Measurements from ENCODE around the gene TCL1B. TPM values are rescaled to one million over a fixed set of nuclear protein-coding genes. Genes with fewer than 3 reads are reported as not detected.
"Not testable (repeated sequence)": the region's sequence is repeated elsewhere in the genome, so short reads cannot be mapped to it uniquely, and the experiment has no call there.

TCL1B gene
- total RNA-seq, 1 donor from 2014 or later = not detected

GRCh38 chr14:95727056-95727700, 41.0 kb downstream of the TCL1B start:
- no peak for DNase-seq
- peaks cover 68% of the 10 kb centered on the region for H3K27me3 ChIP-seq (ENCODE audit: low read depth)
- no peak overlapping the region for H3K27ac ChIP-seq (replicated peaks)
- no peaks in the 10 kb centered on the region for H3K36me3 ChIP-seq
- H3K4me3 ChIP-seq = no peak overlapping the region
- no peaks in the 10 kb centered on the region for H3K4me1 ChIP-seq
- peaks cover 24% of the 10 kb centered on the region for H3K9me3 ChIP-seq (replicated peaks)
- intact Hi-C loops (cut with micrococcal nuclease) = no loop called here
- no peak for TF ChIP-seq CTCF (IDR thresholded peaks at IDR 0.05; ENCODE audit: borderline replicate concordance)

- intact Hi-C loops (cut with micrococcal nuclease) = not testable (repeated sequence)
Observed at GRCh38 chr14:95729402-95730028, 43.3 kb downstream of the TCL1B start.

GRCh38 chr14:95730126-95730525, 43.9 kb downstream of the TCL1B start:
- Histone ChIP-seq H3K4me3 (no peak overlapping the region), H3K4me1 (no peaks in the 10 kb centered on the region), H3K36me3 (no peaks in the 10 kb centered on the region), H3K27ac (replicated peaks) (no peak overlapping the region), H3K27me3 (ENCODE audit: low read depth) (peaks cover 93% of the 10 kb centered on the region), H3K9me3 (replicated peaks) (no peaks in the 10 kb centered on the region)
- TF ChIP-seq CTCF (IDR thresholded peaks at IDR 0.05; ENCODE audit: borderline replicate concordance) = no peak
- intact Hi-C loops (cut with micrococcal nuclease) = no loop called here
- DNase-seq = no peak

More at GRCh38 chr14:95729402-95730028, 43.3 kb downstream of the TCL1B start:
- H3K36me3 ChIP-seq; H3K4me3 ChIP-seq; H3K9me3 ChIP-seq (replicated peaks); DNase-seq; H3K27ac ChIP-seq (replicated peaks); H3K4me1 ChIP-seq: not testable (repeated sequence)
- H3K27me3 ChIP-seq (ENCODE audit: low read depth) = peaks cover 87% of the 10 kb centered on the region

GRCh38 chr14:95733212-95733611, 47.0 kb downstream of the TCL1B start:
- intact Hi-C loops (cut with micrococcal nuclease) = no loop called here

GRCh38 chr14:95739356-95739755, 53.1 kb downstream of the TCL1B start:
- DNase-seq = no peak
- TF ChIP-seq CTCF (IDR thresholded peaks at IDR 0.05; ENCODE audit: borderline replicate concordance) = no peak
- Histone ChIP-seq H3K36me3 (no peaks in the 10 kb centered on the region), H3K4me1 (no peaks in the 10 kb centered on the region), H3K4me3 (no peak overlapping the region), H3K27ac (replicated peaks) (no peak overlapping the region), H3K9me3 (replicated peaks) (no peaks in the 10 kb centered on the region), H3K27me3 (ENCODE audit: low read depth) (peaks cover 22% of the 10 kb centered on the region)
- intact Hi-C loops (cut with micrococcal nuclease) = no loop called here

More at GRCh38 chr14:95733212-95733611, 47.0 kb downstream of the TCL1B start:
- DNase-seq = no peak
- Histone ChIP-seq H3K4me3 (no peak overlapping the region), H3K36me3 (no peaks in the 10 kb centered on the region), H3K27ac (replicated peaks) (no peak overlapping the region), H3K4me1 (no peaks in the 10 kb centered on the region), H3K9me3 (replicated peaks) (no peaks in the 10 kb centered on the region), H3K27me3 (ENCODE audit: low read depth) (peaks cover 71% of the 10 kb centered on the region)
- TF ChIP-seq CTCF (IDR thresholded peaks at IDR 0.05; ENCODE audit: borderline replicate concordance) = no peak

- H3K4me1 ChIP-seq = no peaks in the 10 kb centered on the region
- no peak for DNase-seq
- H3K36me3 ChIP-seq = no peaks in the 10 kb centered on the region
- H3K9me3 ChIP-seq (replicated peaks) = no peaks in the 10 kb centered on the region
- intact Hi-C loops (cut with micrococcal nuclease) = no loop called here
- H3K4me3 ChIP-seq = no peak overlapping the region
- H3K27ac ChIP-seq (replicated peaks) = no peak overlapping the region
- H3K27me3 ChIP-seq (ENCODE audit: low read depth) = peaks cover 29% of the 10 kb centered on the region
- TF ChIP-seq CTCF (IDR thresholded peaks at IDR 0.05; ENCODE audit: borderline replicate concordance) = no peak
Observed at GRCh38 chr14:95741038-95741490, 54.8 kb downstream of the TCL1B start.

All from left ventricle myocardium inferior (tissue), 1 donor.